K562 (cell line): Measurements from ENCODE around the gene LXN. TPM values are rescaled to one million over a fixed set of nuclear protein-coding genes. Genes with fewer than 3 reads are reported as not detected.
A peak's percentile ranks its signal among the peaks of the same experiment; 100 is the strongest.

Experiments
- ATAC-seq: fragments of 200-7000 bp; cut with Tn5 transposase; 3 replicates; pipeline ENCODE4 v1.9.1; 2020; ENCODE audit warnings: moderate library complexity
- BruUV-seq: library from RNA; stranded (reverse); fragments of 400-500 nt; replicated peaks from 2 replicates; lab custom pipeline; 2021; lab: Mats Ljungman, UMichigan
- CTCF ChIA-PET: fragments of 300-600 bp; formaldehyde crosslinking; extraction: SDS; loops from one replicate; lab custom pipeline; 2021; ENCODE audit warnings: low intra/inter-chr PET ratio; lab: Yijun Ruan, JAX
- POLR2A ChIA-PET: fragments of 300-600, 350-650 bp; sonication (Branson Sonifier 250); formaldehyde crosslinking; extraction: SDS; loops from one replicate; lab custom pipeline; 2021; ENCODE audit warnings: antibody characterized with exemption, inconsistent platforms; lab: Yijun Ruan, JAX
- DNase-seq, 4 experiments: peaks; one replicate each; pipeline versions ENCODE4 v3.0.0 to v3.0.0-alpha.2; 2011 to 2018; ENCODE audit warnings: low spot score in 3 of 4, mixed read lengths in 3 of 4; ENCODE audit errors: extremely low read depth in 1 of 4
- FAIRE-seq: peaks from 2 replicates; lab custom pipeline; 2011; peaks lifted over from hg19 to GRCh38; lab: Jason Lieb, UNC
- H2AFZ ChIP-seq: 2 replicates; pipeline ENCODE4 v1.6.0; 2011; ENCODE audit warnings: low read depth, low read length, control low read depth, inconsistent platforms
- H3K27ac ChIP-seq: fragments of 200-600 bp; 3 replicates; pipeline ENCODE4 v1.8.0; 2011; ENCODE audit warnings: low read depth, mild to moderate bottlenecking, control low read depth, inconsistent platforms, low read length, moderate library complexity, mixed read lengths; ENCODE audit errors: extremely low read depth
- H3K27me3 ChIP-seq, 2 experiments: fragments of 300-600 bp in 1 of 2; 2 replicates in 1 of 2; 3 replicates in 1 of 2; pipeline versions ENCODE4 v1.6.0 to v1.8.0; 2011; ENCODE audit warnings: inconsistent platforms in 2 of 2, low read length in 2 of 2, mild to moderate bottlenecking in 1 of 2, mixed read lengths in 1 of 2, moderate library complexity in 1 of 2; ENCODE audit not compliant: control insufficient read depth in 2 of 2, insufficient read depth in 2 of 2
- H3K36me3 ChIP-seq: fragments of 300-600 bp; 3 replicates; pipeline ENCODE4 v1.8.0; 2011; ENCODE audit warnings: mild to moderate bottlenecking, low read length, inconsistent platforms; ENCODE audit not compliant: control insufficient read depth, insufficient read depth
- H3K4me1 ChIP-seq, 2 experiments: fragments of 200-600 bp in 1 of 2; replicated peaks in 1 of 2; 2 replicates in 1 of 2; 3 replicates in 1 of 2; pipeline versions ENCODE4 v1.5.1 to v1.8.0; 2011; ENCODE audit warnings: inconsistent platforms in 2 of 2, low read length in 2 of 2, mild to moderate bottlenecking in 1 of 2, mixed read lengths in 1 of 2, moderate library complexity in 1 of 2; ENCODE audit not compliant: control insufficient read depth in 2 of 2, insufficient read depth in 2 of 2
- H3K4me2 ChIP-seq: 2 replicates; pipeline ENCODE4 v1.6.1; 2011; ENCODE audit warnings: low read length, control low read depth, inconsistent platforms, mixed read lengths; ENCODE audit not compliant: insufficient read depth
- H3K4me3 ChIP-seq: fragments of 200-600 bp; sonication (generic), shearing (Covaris generic); 2 replicates; pipeline ENCODE4 v1.5.1; 2016; ENCODE audit warnings: control low read depth, inconsistent platforms
- H3K79me2 ChIP-seq: fragments of 200-600 bp; 3 replicates; pipeline ENCODE4 v1.8.0; 2011; ENCODE audit warnings: low read length, inconsistent platforms; ENCODE audit not compliant: control insufficient read depth, insufficient read depth
- H3K9ac ChIP-seq, 2 experiments: 2 replicates each; pipeline versions ENCODE4 v1.6.0 to v1.6.1; 2011; ENCODE audit warnings: low read depth in 2 of 2, low read length in 2 of 2, control low read depth in 1 of 2, inconsistent platforms in 1 of 2, mild to moderate bottlenecking in 1 of 2, mixed read lengths in 1 of 2; ENCODE audit not compliant: insufficient read depth in 1 of 2
- H3K9me1 ChIP-seq: one replicate; pipeline ENCODE4 v1.6.0; 2011; ENCODE audit warnings: inconsistent platforms, mild to moderate bottlenecking, low read length, moderate library complexity; ENCODE audit not compliant: control insufficient read depth, insufficient read depth
- H3K9me3 ChIP-seq: replicated peaks from 2 replicates; pipeline ENCODE4 v1.5.1; 2011; ENCODE audit warnings: low read depth, low read length, inconsistent platforms; ENCODE audit not compliant: control insufficient read depth, insufficient read depth
- H4K20me1 ChIP-seq: replicated peaks from 2 replicates; pipeline ENCODE4 v1.6.1; 2011; ENCODE audit warnings: low read length, inconsistent platforms, mixed read lengths; ENCODE audit not compliant: control insufficient read depth, insufficient read depth
- ATF3 ChIP-seq, 2 experiments: fragments of 450-650 bp in 1 of 2; sonication (generic) in 1 of 2; formaldehyde crosslinking in 1 of 2; IDR thresholded peaks in 1 of 2; conservative IDR thresholded peaks in 1 of 2; 2 replicates each; pipeline versions ENCODE4 v1.6.1 to v1.8.1; 2016 to 2023; ENCODE audit warnings: mild to moderate bottlenecking in 2 of 2, moderate library complexity in 2 of 2, inconsistent platforms in 1 of 2, missing genetic modification reagents in 1 of 2
- DNMT1 ChIP-seq: fragments of 450-650 bp; IDR thresholded peaks from 2 replicates; pipeline ENCODE4 v1.6.1; 2016; ENCODE audit warnings: antibody characterized with exemption, mild to moderate bottlenecking
- FOSL1 ChIP-seq: fragments of 200-800 bp; sonication (Bioruptor generic); conservative IDR thresholded peaks from 2 replicates; pipeline ENCODE4 v1.6.1; 2016; ENCODE audit warnings: missing genetic modification characterization, missing compliant biosample characterization
- HSF4 ChIP-seq: fragments of 250-450 bp; sonication (Bioruptor Pico); IDR thresholded peaks from 2 replicates; pipeline ENCODE4 v2.1.2; 2022; ENCODE audit warnings: mild to moderate bottlenecking, moderate library complexity, borderline replicate concordance
- KAT2B ChIP-seq: IDR thresholded peaks from one replicate; pipeline ENCODE4 v1.6.1; 2012; ENCODE audit warnings: low read depth, mild to moderate bottlenecking, control low read depth, inconsistent platforms, low read length, moderate library complexity
- KDM2B ChIP-seq: fragments of 250-450 bp; sonication (Bioruptor Pico); IDR thresholded peaks from 2 replicates; pipeline ENCODE4 v1.8.0; 2021; ENCODE audit warnings: mild to moderate bottlenecking, moderate library complexity
- MAFK ChIP-seq: IDR thresholded peaks from 2 replicates; pipeline ENCODE4 v1.6.1; 2011; ENCODE audit warnings: low read length, improper control_type of control experiment
- ZKSCAN8 ChIP-seq: fragments of 200-800 bp; sonication (Bioruptor generic); IDR thresholded peaks from 2 replicates; pipeline ENCODE4 v1.6.1; 2016; ENCODE audit warnings: missing genetic modification characterization, missing compliant biosample characterization
- ZNF12 ChIP-seq: sonication (generic); formaldehyde crosslinking; IDR thresholded peaks from 2 replicates; pipeline ENCODE4 v1.4.0; 2020; ENCODE audit warnings: mild to moderate bottlenecking, missing genetic modification reagents
- WGBS: fragments of 100-300 bp; shearing (Covaris generic); methylation state at CpG from one replicate; pipeline ENCODE4 v1.1.6; 2016; ENCODE audit warnings: low coverage, mixed read lengths; ENCODE audit not compliant: insufficient coverage; ENCODE audit errors: missing lambda C conversion rate; 5-methylcytosine and 5-hydroxymethylcytosine counted together
- in situ Hi-C: fragments of 300-500 bp; cut with MboI; formaldehyde crosslinking; loops from 4 replicates; pipeline ENCODE4 v1.15.0; 2018; ENCODE audit warnings: inconsistent platforms, mixed read lengths
- intact Hi-C: fragments of 100-400 bp; cut with micrococcal nuclease; formaldehyde crosslinking; loops from 2 replicates; pipeline ENCODE4 v1.14.2; 2022
- polyA plus RNA-seq, 8 experiments: library from polyadenylated mRNA; depleted of rRNA in 4 of 8; stranded (reverse) in 5 of 8; unstranded in 3 of 8; fragments of >200 nt; fragmentation: Nextera tagmentation in 2 of 8; fragmentation: Illumina TruSeq in 1 of 8; extraction: Ambion mirVana in 2 of 8; extraction: Trizol in 1 of 8; gene quantifications; 2 replicates each; pipeline versions ENCODE4 v1.2.1 to v1.2.3, GENCODE V29; 2011 to 2014; ENCODE audit warnings: inconsistent platforms in 1 of 8, missing spikeins in 1 of 8
- total RNA-seq, 7 experiments: library from RNA; depleted of rRNA in 6 of 7; stranded (reverse); fragments of >200 nt in 6 of 7; fragmentation: Illumina TruSeq in 2 of 7; extraction: Trizol in 2 of 7; gene quantifications; 2 replicates each; pipeline versions ENCODE4 v1.2.1 to v1.2.3, GENCODE V29; 2011 to 2021; ENCODE audit warnings: low replicate concordance in 1 of 7

LXN gene
- total and polyA plus RNA-seq, 9 of the 15 experiments (the other 6 are each of a cell fraction or from before 2014, with no cell fraction given): 0.08 to 0.13 TPM; not detected in 7

DNA sequence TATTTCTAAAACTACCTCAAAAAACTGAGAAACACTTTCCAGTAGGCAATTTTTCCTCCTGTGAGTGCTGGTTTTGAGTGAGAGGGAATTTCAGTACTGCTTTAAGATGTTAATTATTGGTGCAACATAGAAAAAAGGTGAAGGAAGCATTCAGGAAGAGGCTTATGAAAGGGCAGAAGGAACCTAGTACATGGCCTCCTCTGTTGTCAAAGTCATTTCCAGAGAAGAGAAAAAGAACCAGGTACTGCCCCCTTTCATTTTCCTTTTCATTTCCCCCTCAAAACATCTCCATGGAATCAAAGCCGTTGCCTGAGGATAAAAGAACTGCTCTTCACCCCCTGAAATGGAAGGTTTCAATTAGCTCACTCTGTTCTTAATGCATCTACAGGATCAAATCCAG lies 40.0 kb upstream of the LXN start:
- no peaks in the 10 kb centered on the region for H4K20me1 ChIP-seq
- intact Hi-C loops (no loop called here), in situ Hi-C loops (no loop called here)
- no peak overlapping the region for H3K9ac ChIP-seq
- no peak overlapping the region for H2AFZ ChIP-seq
- ChIA-PET CTCF (no interaction called here), POLR2A (interaction anchor here (1.0 to 1.6 kb wide), 3 partner anchors 9 to 29 kb away, joined by 3 to 8 read pairs (median 3); no protein-coding TSS in a partner anchor)
- no peaks in the 10 kb centered on the region for H3K27me3 ChIP-seq
- FAIRE-seq (no peak), DNase-seq (no peak), ATAC-seq (no peak)
- H3K4me1 ChIP-seq: peaks cover 17 to 29% of the 10 kb centered on the region in 2 experiments; a peak in 4 of 5 replicates
- 100% methylated on average over 1 of the region's 1 CpG for WGBS
- H3K9me1 ChIP-seq: no peaks in the 10 kb centered on the region
- no peak overlapping the region for H3K4me2 ChIP-seq
- H3K36me3 ChIP-seq: peaks cover 51% of the 10 kb centered on the region
- TF ChIP-seq ZKSCAN8 (CRISPR knock-in tag) (0 out of 2 replicates have a peak, but pooled peaks have one; percentile 7), ZNF12 (CRISPR knock-in tag) (no peak)
- BruUV-seq: no TSS peak
- no peak overlapping the region; the same call in 2 of the 3 replicates for H3K27ac ChIP-seq
- no peak overlapping the region for H3K4me3 ChIP-seq
- H3K79me2 ChIP-seq: no peaks in the 10 kb centered on the region
- H3K9me3 ChIP-seq: no peaks in the 10 kb centered on the region

DNA sequence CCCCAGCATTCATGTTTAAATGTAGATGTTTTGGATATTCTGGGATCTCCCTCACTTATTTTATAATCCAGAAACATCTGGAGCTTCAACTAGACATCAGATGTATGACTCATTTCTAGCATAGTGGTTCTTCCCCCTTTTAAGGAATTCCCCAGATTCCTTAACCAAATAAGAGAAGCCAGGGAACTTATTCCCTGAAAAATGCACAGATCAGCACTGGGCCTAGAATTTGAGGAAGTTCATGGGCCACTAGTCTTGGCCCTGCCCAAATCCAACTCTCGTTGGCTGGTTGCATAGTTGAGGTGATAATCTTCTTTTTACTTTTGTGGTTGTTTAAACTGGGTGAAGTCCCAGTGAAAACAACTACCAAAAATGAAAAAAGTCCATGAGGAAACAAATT lies 39.4 kb upstream of the LXN start:
- in situ Hi-C loops: no loop called here
- H3K4me1 ChIP-seq: peaks cover 12 to 24% of the 10 kb centered on the region in 2 experiments; a peak in 4 of 5 replicates

More for the DNA sequence above, 39.4 kb upstream of the LXN start:
- no peaks in the 10 kb centered on the region for H3K79me2 ChIP-seq
- H3K4me2 ChIP-seq: no peak overlapping the region
- DNase-seq: no peak
- H3K9me1 ChIP-seq: no peaks in the 10 kb centered on the region
- H3K9ac ChIP-seq: no peak overlapping the region
- H3K4me3 ChIP-seq: no peak overlapping the region
- H4K20me1 ChIP-seq: no peaks in the 10 kb centered on the region
- no peak for ATAC-seq
- WGBS: 69% methylated on average over 1 of the region's 1 CpG
- BruUV-seq: no TSS peak
- TF ChIP-seq FOSL1 (tag) (peak; percentile 67), HSF4 (no peak), ATF3 (IDR thresholded peaks at IDR 0.05) (peak; percentile 32; the same call in 1 of the 2 replicates), ATF3 (CRISPR knock-in tag; conservative IDR thresholded peaks at IDR 0.05) (no peak), DNMT1 (no peak), KDM2B (CRISPR knock-in tag) (no peak), KAT2B (no peak), MAFK (peak; percentile 9; the same call in 1 of the 2 replicates)
- TF ChIP-seq, all 486 proteins: peak for 3
- H3K9me3 ChIP-seq: no peaks in the 10 kb centered on the region
- POLR2A ChIA-PET: no interaction called here
- no peaks in the 10 kb centered on the region for H3K27me3 ChIP-seq
- peaks cover 55% of the 10 kb centered on the region for H3K36me3 ChIP-seq
- CTCF ChIA-PET: no interaction called here
- intact Hi-C loops: no loop called here
- FAIRE-seq: no peak
- H2AFZ ChIP-seq: no peak overlapping the region
- H3K27ac ChIP-seq: no peak overlapping the region
